T-helper 2 cell treated with Interferon-gamma antibody and Interleukin-4, amounts not matched to agents 100 ng/mL and 5 ng/mL, for 36 hours (primary cell): ENCODE results near the gene EFCAB11. TPM values are rescaled to one million over a fixed set of nuclear protein-coding genes. Genes with fewer than 3 reads are reported as not detected.

Experiments used
- intact Hi-C: fragments of 100-400 bp; cut with micrococcal nuclease; formaldehyde crosslinking; loops from one replicate; pipeline ENCODE4 v1.15.1; 2023
- total RNA-seq: library from RNA; stranded (reverse); gene quantifications from 2 replicates; pipeline ENCODE4 v1.2.3, GENCODE V29; 2022

Gene EFCAB11
- total RNA-seq, 1 donor from 2014 or later: 6.5 TPM

DNA sequence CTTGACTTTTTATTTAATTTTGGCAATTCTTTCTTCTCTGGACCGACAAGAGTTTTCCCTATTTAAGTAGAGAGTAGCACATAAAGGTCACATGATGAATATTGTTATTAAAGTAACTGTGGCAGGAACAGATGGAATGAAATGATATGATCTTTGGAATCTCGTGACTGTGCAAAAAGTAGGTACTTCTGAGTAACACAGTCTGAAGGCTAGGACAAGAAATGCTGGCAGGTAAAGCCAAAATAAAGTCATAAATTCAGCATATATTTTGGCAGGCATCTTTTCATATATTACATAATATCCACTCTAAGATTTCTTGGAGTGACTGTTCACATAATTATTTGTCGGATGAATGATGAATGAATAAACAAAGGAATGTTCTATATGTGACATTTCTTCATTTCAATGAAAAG, 121.4 kb downstream of the EFCAB11 start:
- intact Hi-C loops: no loop called here

GRCh38 chr14:89828471-89829165, 125.9 kb downstream of the EFCAB11 start:
- intact Hi-C loops: no loop called here

DNA sequence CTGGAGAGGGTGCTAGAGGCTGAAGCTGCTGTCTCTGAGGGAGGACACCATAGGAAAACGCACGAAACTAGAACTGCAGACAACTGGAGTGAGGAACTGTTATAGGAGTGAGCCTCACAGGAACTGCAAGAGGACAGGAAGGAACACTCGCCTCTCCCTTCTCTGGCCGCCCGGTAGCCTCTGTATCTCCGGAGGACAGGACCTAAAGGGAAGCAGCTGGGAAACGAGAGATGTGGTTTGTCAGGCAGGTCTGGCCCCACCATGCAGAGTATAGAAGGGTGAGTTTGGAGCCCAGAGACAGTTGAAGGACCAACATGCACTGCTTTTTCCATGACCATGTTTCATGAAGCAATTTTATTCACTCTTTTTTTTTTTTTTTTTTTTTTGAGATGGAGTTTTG, 127.3 kb downstream of the EFCAB11 start:
- intact Hi-C loops: no loop called here

DNA sequence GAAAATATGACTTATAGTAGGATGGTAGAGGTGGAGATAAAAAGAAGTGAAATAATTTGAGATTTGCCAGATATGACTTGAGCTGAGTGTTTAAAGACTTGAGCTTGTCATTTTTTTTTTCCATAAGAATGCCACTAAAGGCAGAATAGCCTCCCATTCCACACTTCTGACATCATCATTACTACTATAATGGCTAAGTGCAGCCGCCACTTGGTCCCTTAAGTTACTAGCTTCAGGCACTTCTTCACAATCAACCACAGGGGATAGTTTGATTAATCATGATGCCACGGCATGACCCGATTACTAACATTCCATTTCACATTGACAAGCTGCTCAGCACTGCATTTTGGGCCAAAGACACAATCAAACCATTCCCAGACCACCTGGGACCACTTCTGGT, 127.9 kb downstream of the EFCAB11 start:
- intact Hi-C loops: no loop called here

GRCh38 chr14:89823743-89824142, 130.8 kb downstream of the EFCAB11 start:
- intact Hi-C loops: no loop called here

GRCh38 chr14:89814126-89814525, 140.4 kb downstream of the EFCAB11 start:
- intact Hi-C loops: no loop called here

GRCh38 chr14:89813617-89814031, 140.9 kb downstream of the EFCAB11 start:
- intact Hi-C loops: no loop called here

GRCh38 chr14:89811954-89812575, 142.5 kb downstream of the EFCAB11 start:
- intact Hi-C loops: no loop called here

DNA sequence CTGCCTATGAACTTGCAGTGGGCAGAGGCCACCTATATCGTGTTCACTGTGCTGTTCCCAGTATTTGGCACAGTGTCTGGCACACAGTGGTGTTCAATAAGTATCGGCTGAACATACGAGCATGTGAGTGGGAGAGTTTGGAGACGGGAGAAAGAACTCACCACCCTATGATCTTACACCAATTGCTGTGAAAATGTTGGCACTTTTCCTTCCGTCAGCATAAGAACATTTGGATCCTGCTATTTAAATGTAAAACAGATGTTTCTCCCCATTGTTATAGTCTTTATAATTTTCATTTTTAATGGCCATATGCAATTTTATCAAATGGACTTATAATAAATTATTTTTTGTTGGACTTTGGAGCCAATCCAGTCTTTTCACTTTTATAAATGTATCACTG, 144.4 kb downstream of the EFCAB11 start:
- intact Hi-C loops: no loop called here

DNA sequence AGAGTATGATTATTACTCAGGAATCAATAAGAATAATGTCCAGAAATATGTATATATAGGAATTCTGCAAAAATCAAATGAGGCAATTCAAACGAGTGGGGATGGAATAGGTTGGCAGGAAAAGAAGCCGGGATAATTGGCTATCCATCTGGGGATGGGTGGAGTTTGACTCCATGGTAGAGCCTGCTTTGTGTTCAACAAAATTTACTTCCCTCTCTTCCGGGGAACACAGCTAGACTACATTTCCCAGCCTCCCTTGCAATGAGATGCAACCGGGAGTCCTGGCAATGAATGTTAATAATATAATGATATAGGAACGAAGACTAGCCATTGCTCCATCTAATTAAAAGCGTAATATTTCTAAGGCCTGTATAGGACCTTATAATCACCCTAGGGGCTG, 146.6 kb downstream of the EFCAB11 start:
- intact Hi-C loops: no loop called here

DNA sequence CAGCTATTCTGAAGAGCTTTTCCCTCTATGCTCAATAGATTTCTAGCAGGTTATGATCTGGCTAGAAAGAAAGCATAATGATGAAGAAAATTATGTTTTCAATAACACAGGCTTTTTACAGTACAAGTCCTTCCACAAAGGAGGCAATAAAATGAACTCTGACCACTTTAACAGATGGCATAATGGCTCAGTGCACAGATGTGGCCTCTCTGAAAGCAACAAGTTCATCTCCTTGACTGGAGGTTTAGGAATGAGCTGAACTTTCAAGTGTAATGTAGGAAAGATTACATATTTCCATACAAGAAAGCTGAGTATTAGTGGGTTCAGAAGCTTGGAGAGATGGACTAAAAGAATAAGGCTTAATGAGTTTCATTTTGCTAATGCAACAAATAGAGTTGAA, 147.4 kb downstream of the EFCAB11 start:
- intact Hi-C loops: no loop called here

GRCh38 chr14:89806451-89806850, 148.1 kb downstream of the EFCAB11 start:
- intact Hi-C loops: no loop called here

GRCh38 chr14:89805501-89805900, 149.0 kb downstream of the EFCAB11 start:
- intact Hi-C loops: no loop called here

DNA sequence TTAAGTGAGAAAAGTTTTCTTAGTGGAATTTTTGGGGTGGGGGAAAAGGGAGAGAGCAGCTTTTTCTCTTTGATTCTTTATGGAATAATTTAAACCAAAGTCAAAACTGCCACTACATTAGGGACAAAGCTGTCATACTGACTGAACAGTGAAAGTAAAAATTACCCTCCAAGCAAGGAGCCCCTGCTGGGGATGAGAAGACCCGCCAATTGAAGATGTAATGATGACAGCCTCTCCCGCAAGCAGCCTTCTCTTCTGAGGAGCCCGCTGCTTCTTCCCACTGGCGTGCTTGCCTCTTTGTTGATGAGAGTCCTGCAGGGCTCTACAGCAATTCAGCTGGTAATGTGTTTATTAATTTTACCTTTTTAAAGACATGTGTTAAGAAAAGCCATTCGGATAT, 151.0 kb downstream of the EFCAB11 start:
- intact Hi-C loops: no loop called here

DNA sequence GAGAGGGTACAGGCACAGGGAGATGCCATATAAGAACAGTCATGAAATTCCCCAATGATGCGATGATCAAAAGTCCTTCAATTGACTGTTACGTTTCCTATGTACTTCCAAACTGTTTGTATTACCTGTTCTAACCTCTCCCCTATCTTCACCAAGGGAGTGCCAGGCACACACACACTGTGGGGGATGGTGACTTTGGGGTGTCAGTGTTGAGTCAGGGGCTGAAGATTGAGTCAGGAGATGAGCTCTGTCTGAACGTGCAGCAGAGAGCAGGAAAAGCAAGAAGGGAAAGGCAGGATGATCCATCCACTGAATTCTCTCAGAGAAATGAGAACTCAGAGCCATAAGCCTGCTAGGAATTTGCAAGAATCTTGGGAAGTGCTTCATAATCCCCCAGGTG, 153.4 kb downstream of the EFCAB11 start:
- intact Hi-C loops: no loop called here

DNA sequence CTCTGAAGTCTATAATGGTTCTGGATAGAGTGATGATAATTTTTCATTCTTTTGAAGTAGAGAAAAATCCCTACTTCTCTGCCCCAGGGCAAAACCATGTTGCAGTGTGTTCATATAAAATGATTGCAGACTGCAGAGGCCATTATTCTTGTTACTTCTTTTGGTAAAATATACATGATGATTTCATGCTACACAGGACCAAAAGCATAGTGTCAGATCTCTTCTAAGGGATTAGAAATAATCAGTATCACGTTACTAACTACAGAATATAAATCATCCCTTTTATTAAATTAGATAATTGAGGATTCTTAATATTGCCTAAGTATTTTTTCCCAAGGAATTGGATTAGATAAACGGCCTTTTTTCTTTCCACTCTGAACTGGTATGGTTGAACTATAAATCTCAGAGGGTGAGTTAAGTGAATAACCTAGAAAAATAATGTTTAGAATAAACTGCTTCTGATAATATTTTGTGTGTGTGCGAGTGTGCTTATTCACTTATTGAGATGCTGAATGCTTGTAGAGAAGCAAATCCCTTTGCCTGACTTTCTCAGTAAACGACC, 156.2 kb downstream of the EFCAB11 start:
- intact Hi-C loops: no loop called here

- intact Hi-C loops: no loop called here
Measured at GRCh38 chr14:89797148-89797547, 157.4 kb downstream of the EFCAB11 start.

GRCh38 chr14:89794096-89794495, 160.4 kb downstream of the EFCAB11 start:
- intact Hi-C loops: no loop called here

DNA sequence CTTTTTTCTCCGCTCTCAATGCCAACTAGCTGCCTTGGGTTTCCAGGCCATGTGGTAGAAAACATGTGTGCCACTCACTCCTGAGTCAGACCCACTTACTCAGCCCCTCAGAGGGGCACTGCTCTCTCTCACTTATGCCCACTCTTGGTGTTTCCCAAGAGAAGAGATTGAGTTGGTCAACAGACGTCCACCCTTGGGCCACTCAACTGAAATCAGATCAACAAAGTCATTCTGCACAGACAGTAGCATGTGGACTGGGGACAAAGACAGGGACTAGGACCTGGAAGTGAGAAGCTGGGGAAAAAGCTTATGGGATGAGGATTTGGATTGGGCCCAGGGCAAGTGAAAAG, 161.2 kb downstream of the EFCAB11 start:
- intact Hi-C loops: no loop called here

- intact Hi-C loops: no loop called here
Measured at GRCh38 chr14:89792489-89793366, 161.8 kb downstream of the EFCAB11 start.

DNA sequence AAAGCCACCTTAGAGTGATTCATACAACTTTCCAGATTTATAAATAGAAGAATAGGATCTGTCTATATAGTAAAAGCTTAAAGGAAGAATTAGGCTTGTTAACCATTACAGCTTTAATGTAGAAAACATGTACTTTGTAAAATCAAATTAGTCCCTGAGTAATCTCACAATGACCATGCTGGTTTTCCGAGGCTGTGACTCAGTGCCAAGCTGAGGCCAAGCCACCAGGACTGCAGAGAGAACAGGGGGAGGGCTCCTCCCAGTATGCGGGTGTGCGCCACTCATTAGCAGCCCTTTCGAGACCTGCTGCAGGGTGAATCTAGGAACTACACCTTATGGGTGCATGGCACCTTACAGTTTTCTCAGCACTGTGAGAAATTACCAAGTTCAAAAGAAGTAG, 167.0 kb downstream of the EFCAB11 start:
- intact Hi-C loops: no loop called here

DNA sequence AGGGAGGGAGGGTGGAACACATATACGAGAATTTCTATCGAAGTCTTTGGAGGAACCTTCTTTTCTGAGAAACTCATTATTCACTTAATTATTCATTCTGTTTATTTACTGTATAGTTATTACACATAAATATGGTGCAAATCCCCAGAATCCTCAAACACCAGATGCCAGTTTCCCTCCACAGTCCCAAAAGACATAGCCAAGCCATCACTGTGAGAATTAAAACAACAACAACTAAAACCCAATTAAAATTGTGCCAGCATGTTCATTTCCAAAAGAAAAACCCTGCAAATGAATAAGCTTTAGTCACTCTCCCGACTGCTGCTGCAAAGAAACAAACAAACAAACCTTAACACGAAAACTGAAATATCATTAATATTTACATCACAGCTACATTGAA, 173.5 kb downstream of the EFCAB11 start:
- intact Hi-C loops: no loop called here
